Ectodermal cell (in vitro differentiated cells): ENCODE data around the gene SFT2D1.
"Not testable (repeated sequence)": the region's sequence is repeated elsewhere in the genome, so short reads cannot be mapped to it uniquely, and the experiment has no call there.

ENCODE experiments used
- H3K27ac ChIP-seq: 2 replicates; pipeline ENCODE4 v1.7.0; 2013; ENCODE audit warnings: mild to moderate bottlenecking, low read depth, low read length; ENCODE audit not compliant: insufficient read depth, poor library complexity, severe bottlenecking
- H3K27me3 ChIP-seq: 2 replicates; pipeline ENCODE4 v1.7.0; 2013; ENCODE audit warnings: mild to moderate bottlenecking, low read length; ENCODE audit not compliant: insufficient read depth, control insufficient read depth, poor library complexity, severe bottlenecking
- H3K36me3 ChIP-seq: one replicate; pipeline ENCODE4 v1.7.0; 2013; ENCODE audit warnings: low read length; ENCODE audit not compliant: control insufficient read depth, insufficient read depth
- H3K4me1 ChIP-seq: one replicate; pipeline ENCODE4 v1.7.0; 2013; ENCODE audit warnings: low read length; ENCODE audit not compliant: control insufficient read depth, insufficient read depth
- H3K4me3 ChIP-seq: 2 replicates; pipeline ENCODE4 v1.7.0; 2013; ENCODE audit warnings: low read depth, low read length, control low read depth; ENCODE audit not compliant: insufficient read depth
- H3K9me3 ChIP-seq: 2 replicates; pipeline ENCODE4 v1.7.0; 2013; ENCODE audit warnings: mild to moderate bottlenecking, low read length, moderate library complexity; ENCODE audit not compliant: control insufficient read depth
- WGBS, 2 experiments: methylation state at CpG; one replicate each; pipeline ENCODE4 v1.1.7; 2013; ENCODE audit warnings: missing lambda C conversion rate in 2 of 2; 5-methylcytosine and 5-hydroxymethylcytosine counted together

The SFT2D1 gene

GRCh38 chr6:166365221-166365620 is 22.9 kb upstream of the SFT2D1 start:
- H3K9me3 ChIP-seq, result no peaks in the 10 kb centered on the region
- H3K36me3 ChIP-seq, result no peaks in the 10 kb centered on the region
- H3K27me3 ChIP-seq, result no peaks in the 10 kb centered on the region
- no peak overlapping the region for H3K27ac ChIP-seq
- 9% methylated on average over 1 to 2 of the region's 2 CpGs for WGBS, 2 experiments
- H3K4me3 ChIP-seq, result no peak overlapping the region
- H3K4me1 ChIP-seq, result peaks cover 4% of the 10 kb centered on the region

GRCh38 chr6:166364456-166364855 is 22.1 kb upstream of the SFT2D1 start:
- H3K27ac ChIP-seq, result no peak overlapping the region
- no peaks in the 10 kb centered on the region for H3K27me3 ChIP-seq
- no peaks in the 10 kb centered on the region for H3K9me3 ChIP-seq
- no peaks in the 10 kb centered on the region for H3K36me3 ChIP-seq
- H3K4me1 ChIP-seq, result peaks cover 4% of the 10 kb centered on the region
- H3K4me3 ChIP-seq, result no peak overlapping the region
- 83 to 84% methylated on average over 7 of the region's 7 CpGs for WGBS, 2 experiments

DNA sequence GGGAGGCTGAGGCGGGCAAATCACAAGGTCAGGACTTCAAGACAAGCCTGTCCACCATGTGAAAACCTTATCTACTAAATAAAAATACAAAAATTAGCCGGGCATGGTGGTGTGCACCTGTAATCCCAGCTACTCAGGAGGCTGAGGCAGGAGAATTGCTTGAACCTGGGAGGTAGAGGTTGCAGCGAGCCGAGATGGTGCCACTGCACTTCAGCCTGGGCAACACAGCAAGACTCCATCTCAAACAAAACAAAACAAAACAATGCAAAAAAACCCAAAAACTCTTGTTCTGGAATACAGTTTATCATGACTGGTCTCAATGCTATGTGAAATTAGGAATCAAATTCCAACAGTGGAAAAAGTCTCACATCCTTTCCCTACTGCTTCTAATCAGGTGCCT is 20.1 kb upstream of the SFT2D1 start:
- not testable (repeated sequence) for H3K36me3 ChIP-seq, H3K27me3 ChIP-seq, H3K27ac ChIP-seq, H3K9me3 ChIP-seq, H3K4me1 ChIP-seq, H3K4me3 ChIP-seq
- WGBS, 2 experiments, result 90 to 93% methylated on average over 4 of the region's 4 CpGs

- 95 to 96% methylated on average over 3 of the region's 3 CpGs for WGBS, 2 experiments
- Histone ChIP-seq H3K36me3 (no peaks in the 10 kb centered on the region), H3K27ac (no peak overlapping the region), H3K27me3 (no peaks in the 10 kb centered on the region), H3K4me1 (peaks cover 3% of the 10 kb centered on the region), H3K9me3 (no peaks in the 10 kb centered on the region), H3K4me3 (no peak overlapping the region)
Observed at GRCh38 chr6:166361077-166361429, 18.7 kb upstream of the SFT2D1 start.

DNA sequence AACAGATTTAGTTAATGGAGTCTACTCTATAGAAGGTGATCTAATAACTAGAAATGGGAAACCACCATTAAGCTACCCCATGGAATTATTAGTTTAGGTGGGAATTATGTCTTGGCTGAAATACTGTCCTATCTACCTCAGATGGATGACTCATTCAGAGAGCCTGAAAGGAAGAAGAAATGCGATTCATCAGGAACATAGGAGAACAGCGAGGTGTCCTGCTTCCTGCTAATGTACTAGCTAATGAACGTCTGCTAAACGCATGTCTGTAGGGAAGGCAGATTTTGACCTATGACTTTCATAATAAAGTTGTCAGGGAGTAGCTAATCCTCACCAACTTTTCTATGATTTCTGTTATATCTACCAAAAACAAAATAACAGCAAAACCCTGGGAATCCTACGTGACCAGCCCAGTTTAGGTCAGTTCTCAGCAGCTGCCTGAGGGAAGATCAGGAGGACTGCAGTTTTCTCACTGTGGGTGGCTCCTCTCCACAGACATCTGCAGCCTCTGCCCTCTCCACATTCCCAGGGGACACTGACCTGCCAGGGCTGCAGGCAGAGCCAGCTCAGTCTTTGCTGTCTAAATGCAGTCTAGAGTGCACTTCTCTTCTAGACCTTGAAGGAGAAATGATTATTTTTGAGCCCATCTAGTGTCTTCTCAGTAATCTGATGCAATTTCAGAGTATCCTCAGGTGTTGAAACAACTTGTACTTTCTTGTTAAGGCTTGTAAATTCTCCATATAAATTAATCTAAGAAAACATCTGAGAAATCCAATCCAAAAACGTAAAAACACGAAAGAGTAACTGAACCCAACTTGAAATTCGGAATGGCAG is 18.1 kb upstream of the SFT2D1 start:
- WGBS, 2 experiments, result 87 to 92% methylated on average over 8 of the region's 8 CpGs
- no peak overlapping the region for H3K27ac ChIP-seq

DNA sequence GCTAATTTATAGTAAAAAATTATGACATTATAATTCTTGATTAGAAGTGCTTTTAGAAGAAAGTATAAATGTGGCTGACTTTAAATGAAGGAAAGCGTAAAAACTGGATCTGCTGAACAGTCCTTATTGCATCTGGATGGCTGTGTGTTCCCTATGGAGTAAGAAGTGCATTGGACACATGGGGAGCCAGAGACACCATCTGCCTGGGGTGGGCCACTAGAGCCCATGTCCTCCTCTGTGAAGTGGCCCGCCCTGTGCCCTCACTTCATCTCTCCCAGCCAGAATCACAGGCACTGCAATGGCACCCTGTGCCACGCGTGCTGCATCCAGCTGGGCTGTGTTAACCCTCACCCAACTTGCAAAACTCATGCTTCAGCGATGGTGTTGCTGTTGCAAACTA is 13.2 kb upstream of the SFT2D1 start:
- Histone ChIP-seq H3K4me1 (no peaks in the 10 kb centered on the region), H3K27me3 (no peaks in the 10 kb centered on the region), H3K9me3 (no peaks in the 10 kb centered on the region), H3K36me3 (no peaks in the 10 kb centered on the region), H3K27ac (no peak overlapping the region), H3K4me3 (no peak overlapping the region)
- 75 to 76% methylated on average over 5 of the region's 5 CpGs for WGBS, 2 experiments

More for the DNA sequence above, 18.1 kb upstream of the SFT2D1 start:
- Histone ChIP-seq H3K4me3 (no peak overlapping the region), H3K4me1 (no peaks in the 10 kb centered on the region), H3K36me3 (no peaks in the 10 kb centered on the region), H3K27me3 (no peaks in the 10 kb centered on the region), H3K9me3 (no peaks in the 10 kb centered on the region)

GRCh38 chr6:166354965-166355364 is 12.6 kb upstream of the SFT2D1 start:
- H3K4me3 ChIP-seq, result no peak overlapping the region
- H3K9me3 ChIP-seq, result no peaks in the 10 kb centered on the region
- no peaks in the 10 kb centered on the region for H3K36me3 ChIP-seq
- no peaks in the 10 kb centered on the region for H3K4me1 ChIP-seq
- H3K27ac ChIP-seq, result no peak overlapping the region
- H3K27me3 ChIP-seq, result no peaks in the 10 kb centered on the region
- 93 to 100% methylated on average over 4 of the region's 4 CpGs for WGBS, 2 experiments

DNA sequence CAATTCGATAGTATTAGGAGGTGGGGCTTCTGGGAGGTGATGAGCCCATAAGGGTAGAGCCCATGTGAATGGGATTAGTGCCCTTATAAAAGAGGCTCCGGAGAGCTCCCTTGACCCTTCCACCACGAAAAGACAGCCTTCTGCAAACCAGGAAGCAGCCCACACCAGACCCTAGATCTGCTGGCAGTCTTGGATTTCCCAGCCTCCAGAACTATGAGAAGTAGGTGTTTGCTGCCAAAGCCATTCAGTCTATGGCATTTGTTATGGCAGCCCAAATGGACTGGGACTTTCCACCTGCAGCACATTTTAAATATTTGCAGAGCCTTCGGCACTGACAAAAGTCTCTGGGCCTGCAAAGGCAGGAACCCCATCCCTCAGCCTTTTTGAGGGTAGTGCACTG is 11.8 kb upstream of the SFT2D1 start:
- no peaks in the 10 kb centered on the region for H3K4me1 ChIP-seq
- H3K9me3 ChIP-seq, result no peaks in the 10 kb centered on the region
- 84% methylated on average over 4 of the region's 4 CpGs for WGBS, 2 experiments
- H3K36me3 ChIP-seq, result no peaks in the 10 kb centered on the region
- H3K27me3 ChIP-seq, result no peaks in the 10 kb centered on the region
- no peak overlapping the region for H3K4me3 ChIP-seq
- no peak overlapping the region for H3K27ac ChIP-seq

DNA sequence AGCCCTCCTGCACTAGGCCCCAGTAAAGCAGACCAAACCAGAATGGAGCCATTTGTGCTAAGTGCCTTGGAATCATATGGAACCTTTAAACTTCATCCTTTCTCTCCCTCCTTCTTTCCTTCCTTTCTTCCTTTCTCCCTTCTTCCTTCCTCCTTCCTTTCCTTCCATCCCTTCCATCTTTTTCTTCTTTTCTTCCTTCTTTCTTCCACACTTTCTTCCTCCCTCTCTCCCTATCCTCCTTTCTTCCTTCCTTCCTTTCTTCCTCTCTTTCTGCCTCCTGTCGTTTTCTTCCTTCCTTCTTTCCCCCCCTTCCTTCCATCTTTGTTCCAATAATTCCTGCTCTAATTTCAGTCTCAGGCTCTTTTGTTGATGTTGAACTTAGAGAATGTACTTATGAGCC is 11.2 kb upstream of the SFT2D1 start:
- 94 to 100% methylated on average over 1 of the region's 1 CpG for WGBS, 2 experiments
- no peaks in the 10 kb centered on the region for H3K9me3 ChIP-seq
- H3K36me3 ChIP-seq, result no peaks in the 10 kb centered on the region
- H3K27ac ChIP-seq, result no peak overlapping the region
- H3K4me3 ChIP-seq, result no peak overlapping the region
- H3K4me1 ChIP-seq, result no peaks in the 10 kb centered on the region
- no peaks in the 10 kb centered on the region for H3K27me3 ChIP-seq

GRCh38 chr6:166352923-166353322 is 10.6 kb upstream of the SFT2D1 start:
- Histone ChIP-seq H3K36me3 (no peaks in the 10 kb centered on the region), H3K9me3 (no peaks in the 10 kb centered on the region), H3K4me3 (no peak overlapping the region), H3K4me1 (no peaks in the 10 kb centered on the region), H3K27me3 (no peaks in the 10 kb centered on the region), H3K27ac (no peak overlapping the region)
